ENCODE results near the gene ADO.

- TF ChIP-seq CTCF (IDR thresholded peaks at IDR 0.05) (no peak), POLR2A (IDR thresholded peaks at IDR 0.05) (no peak)
Observed at GRCh38 chr10:62843600-62843999, 39.1 kb downstream of the ADO start.
